ENCODE data around the gene PNRC1.

DNA sequence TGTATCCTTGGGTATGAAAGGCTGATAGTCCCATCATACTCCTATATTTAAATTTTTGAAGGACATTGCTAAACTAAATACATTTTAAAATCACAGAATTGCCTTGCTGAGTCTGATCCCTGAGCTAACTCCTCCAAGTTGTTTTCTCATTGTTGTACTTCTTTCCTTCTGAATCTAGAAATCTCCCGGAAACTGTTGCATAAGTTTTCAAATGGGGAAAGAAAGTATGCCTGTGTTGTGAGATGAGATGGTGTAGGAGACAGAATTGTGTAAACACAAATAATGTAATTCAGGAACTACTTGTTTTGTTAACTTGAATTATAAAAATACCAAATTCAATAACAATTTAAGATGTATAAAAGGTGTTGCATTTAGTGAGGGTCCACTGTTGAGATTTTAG lies 7.3 kb downstream of the PNRC1 start:
- TF ChIP-seq, protein P1, sequence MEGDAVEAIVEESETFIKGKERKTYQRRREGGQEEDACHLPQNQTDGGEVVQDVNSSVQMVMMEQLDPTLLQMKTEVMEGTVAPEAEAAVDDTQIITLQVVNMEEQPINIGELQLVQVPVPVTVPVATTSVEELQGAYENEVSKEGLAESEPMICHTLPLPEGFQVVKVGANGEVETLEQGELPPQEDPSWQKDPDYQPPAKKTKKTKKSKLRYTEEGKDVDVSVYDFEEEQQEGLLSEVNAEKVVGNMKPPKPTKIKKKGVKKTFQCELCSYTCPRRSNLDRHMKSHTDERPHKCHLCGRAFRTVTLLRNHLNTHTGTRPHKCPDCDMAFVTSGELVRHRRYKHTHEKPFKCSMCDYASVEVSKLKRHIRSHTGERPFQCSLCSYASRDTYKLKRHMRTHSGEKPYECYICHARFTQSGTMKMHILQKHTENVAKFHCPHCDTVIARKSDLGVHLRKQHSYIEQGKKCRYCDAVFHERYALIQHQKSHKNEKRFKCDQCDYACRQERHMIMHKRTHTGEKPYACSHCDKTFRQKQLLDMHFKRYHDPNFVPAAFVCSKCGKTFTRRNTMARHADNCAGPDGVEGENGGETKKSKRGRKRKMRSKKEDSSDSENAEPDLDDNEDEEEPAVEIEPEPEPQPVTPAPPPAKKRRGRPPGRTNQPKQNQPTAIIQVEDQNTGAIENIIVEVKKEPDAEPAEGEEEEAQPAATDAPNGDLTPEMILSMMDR (conservative IDR thresholded peaks at IDR 0.05; ENCODE audit: low read depth, low read length), result no peak
- TF ChIP-seq POLR2A (IDR thresholded peaks at IDR 0.05; ENCODE audit: low read depth, low read length) (no peak), MXI1 (IDR thresholded peaks at IDR 0.05; ENCODE audit: borderline replicate concordance, low read depth, low read length) (no peak), RAD21 (IDR thresholded peaks at IDR 0.05; ENCODE audit: low read length) (no peak), RCOR1 (IDR thresholded peaks at IDR 0.05; ENCODE audit: insufficient replicate concordance, low read length) (no peak)

Measured in IMR-90 (cell line).